Stimulated activated effector memory CD8-positive, alpha-beta T cell treated with anti-CD3 and anti-CD28 coated beads, Interleukin-12 subunit alpha, Interleukin-12 subunit beta, amount 100 ng/mL, for 72 hours (primary cell): Measurements from ENCODE around the gene AGPAT3.

Experiments
- ATAC-seq: fragments of 150-1000 bp; cut with Tn5 transposase; 2 replicates; pipeline ENCODE4 v1.10.0; 2021
- DNase-seq, 2 donors: peaks; one replicate each; pipeline ENCODE4 v3.0.0; 2021 to 2022; ENCODE audit warnings: low spot score in 2 of 2
- H3K27ac Mint-ChIP-seq: one replicate; pipeline ENCODE4 v1.8.0; 2022; ENCODE audit warnings: mild to moderate bottlenecking, mixed read lengths
- H3K36me3 Mint-ChIP-seq: one replicate; pipeline ENCODE4 v1.8.0; 2022; ENCODE audit warnings: mild to moderate bottlenecking, mixed read lengths
- H3K4me1 Mint-ChIP-seq: one replicate; pipeline ENCODE4 v1.8.0; 2022; ENCODE audit warnings: mixed read lengths
- H3K4me3 Mint-ChIP-seq: one replicate; pipeline ENCODE4 v1.8.0; 2022; ENCODE audit warnings: mild to moderate bottlenecking, mixed read lengths
- H3K9me3 Mint-ChIP-seq: one replicate; pipeline ENCODE4 v1.8.0; 2022; ENCODE audit warnings: mixed read lengths

The AGPAT3 gene

GRCh38 chr21:43912910-43913309 lies 47.9 kb downstream of the AGPAT3 start:
- no peak overlapping the region for H3K4me3 Mint-ChIP-seq
- H3K9me3 Mint-ChIP-seq = peaks cover 5% of the 10 kb centered on the region
- H3K36me3 Mint-ChIP-seq = peaks cover 24% of the 10 kb centered on the region
- peaks cover 58% of the 10 kb centered on the region for H3K4me1 Mint-ChIP-seq
- ATAC-seq (no peak), DNase-seq (no peak)
- H3K27ac Mint-ChIP-seq = no peak overlapping the region

GRCh38 chr21:43913928-43914327 lies 48.9 kb downstream of the AGPAT3 start:
- ATAC-seq (no peak), DNase-seq (no peak)
- Mint-ChIP-seq H3K27ac (no peak overlapping the region), H3K9me3 (peaks cover 5% of the 10 kb centered on the region), H3K36me3 (peaks cover 21% of the 10 kb centered on the region), H3K4me3 (no peak overlapping the region), H3K4me1 (peaks cover 60% of the 10 kb centered on the region)

DNA sequence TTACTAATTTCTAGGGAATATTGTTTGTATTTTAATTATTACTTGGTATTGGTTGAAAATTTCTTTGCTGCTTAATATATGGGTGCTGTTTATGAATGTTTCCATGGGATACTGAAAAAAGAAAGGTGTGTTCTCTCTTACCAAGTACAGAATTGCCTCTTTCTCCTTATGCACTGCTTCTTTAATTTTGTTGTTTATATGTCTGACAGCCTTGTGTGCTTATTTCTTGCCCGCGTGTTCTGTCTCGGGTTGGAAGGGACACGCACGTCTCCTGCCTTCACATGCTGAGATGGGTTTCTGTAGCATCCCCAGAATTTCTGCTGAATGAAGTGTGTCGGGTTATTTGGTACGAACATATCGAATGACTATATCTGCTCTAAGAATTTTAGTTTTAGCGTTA lies 51.1 kb downstream of the AGPAT3 start:
- Mint-ChIP-seq H3K4me1 (peaks cover 68% of the 10 kb centered on the region), H3K36me3 (peaks cover 14% of the 10 kb centered on the region), H3K27ac (no peak overlapping the region), H3K9me3 (peaks cover 5% of the 10 kb centered on the region), H3K4me3 (peak overlapping the region; percentile 78)
- DNase-seq (no peak), ATAC-seq (no peak)

GRCh38 chr21:43916691-43917514 lies 51.9 kb downstream of the AGPAT3 start:
- Mint-ChIP-seq H3K27ac (peak overlapping the region; percentile 80), H3K4me3 (peak overlapping the region; percentile 78), H3K4me1 (peaks cover 69% of the 10 kb centered on the region), H3K9me3 (peaks cover 5% of the 10 kb centered on the region), H3K36me3 (peaks cover 14% of the 10 kb centered on the region)
- DNase-seq (peak; percentile 42 to 76), ATAC-seq (peak; percentile 92)

DNA sequence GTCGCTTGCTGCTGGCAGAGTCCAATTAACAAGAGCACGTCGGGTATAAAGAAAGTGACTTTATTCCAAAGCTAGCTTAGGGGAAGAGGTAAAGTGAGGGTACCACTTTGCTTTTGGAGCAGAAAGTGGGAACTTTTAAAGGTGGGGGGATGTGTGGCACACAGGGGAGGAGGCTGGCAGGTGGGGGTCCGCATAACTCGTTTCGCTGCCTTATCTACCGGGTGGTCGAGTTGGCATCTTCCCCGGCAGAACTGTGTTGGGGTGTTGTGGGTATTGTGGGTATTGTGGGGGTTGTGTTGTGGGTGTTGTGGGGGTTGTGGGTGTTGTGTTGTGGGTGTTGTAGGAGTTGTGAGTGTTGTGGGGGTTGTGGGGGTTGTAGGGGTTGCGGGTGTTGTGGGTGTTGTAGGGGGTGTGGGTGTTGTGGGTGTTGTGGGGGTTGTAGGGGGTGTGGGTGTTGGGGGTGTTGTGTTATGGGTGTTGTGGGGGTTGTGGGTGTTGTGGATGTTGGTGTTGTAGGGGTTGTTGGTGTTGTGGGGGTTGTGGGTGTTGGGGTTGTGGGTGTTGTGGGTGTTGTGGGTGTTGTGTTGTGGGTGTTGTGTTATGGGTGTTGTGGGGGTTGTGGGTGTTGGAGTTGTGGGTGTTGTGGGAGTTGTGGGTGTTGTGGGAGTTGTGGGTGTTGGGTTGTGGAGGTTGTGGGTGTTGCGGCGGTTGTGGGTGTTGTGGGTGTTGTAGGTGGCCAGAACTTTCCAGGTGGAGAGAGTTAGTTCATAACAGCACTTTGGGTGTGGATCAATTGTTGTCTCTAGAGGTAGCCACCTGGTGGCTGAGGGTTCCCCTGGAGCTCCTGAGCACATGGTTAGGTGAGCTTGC lies 52.7 kb downstream of the AGPAT3 start:
- Mint-ChIP-seq H3K27ac (peak overlapping the region; percentile 80), H3K9me3 (no peaks in the 10 kb centered on the region), H3K4me3 (peak overlapping the region; percentile 78), H3K4me1 (peaks cover 72% of the 10 kb centered on the region), H3K36me3 (peaks cover 14% of the 10 kb centered on the region)
- ATAC-seq = no peak
- DNase-seq = peak; percentile 15 to 58

DNA sequence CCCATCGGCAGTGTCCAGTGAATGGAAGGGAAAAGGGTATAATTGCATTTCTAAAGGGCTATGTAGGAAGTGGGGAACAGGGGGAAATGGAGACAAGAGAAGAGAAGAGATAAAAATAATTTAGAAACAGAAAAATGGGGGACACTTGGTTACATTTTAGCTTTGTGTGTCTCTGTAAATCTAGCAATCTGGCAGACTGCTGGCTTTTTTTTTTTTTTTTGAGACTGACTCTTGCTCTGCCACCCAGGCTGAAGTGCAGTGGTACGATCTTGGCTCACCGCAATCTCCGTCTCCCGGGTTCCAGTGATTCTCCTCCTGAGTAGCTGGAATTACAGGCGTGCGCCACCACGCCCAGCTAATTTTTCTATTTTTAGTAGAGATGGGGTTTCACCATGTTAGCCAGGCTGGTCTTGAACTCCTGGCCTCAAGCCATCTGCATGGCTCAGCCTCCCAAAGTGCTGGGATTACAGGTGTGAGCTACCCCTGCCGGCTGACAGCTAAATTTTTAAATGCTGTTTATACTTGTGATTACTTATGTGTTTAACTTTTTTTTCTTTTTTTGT lies 53.4 kb downstream of the AGPAT3 start:
- Mint-ChIP-seq H3K27ac (peak overlapping the region; percentile 80), H3K9me3 (no peaks in the 10 kb centered on the region), H3K4me1 (peaks cover 74% of the 10 kb centered on the region), H3K4me3 (peak overlapping the region; percentile 78), H3K36me3 (peaks cover 15% of the 10 kb centered on the region)
- ATAC-seq (no peak), DNase-seq (no peak)

GRCh38 chr21:43919283-43919682 lies 54.3 kb downstream of the AGPAT3 start:
- H3K4me1 Mint-ChIP-seq = peaks cover 73% of the 10 kb centered on the region
- DNase-seq = no peak
- H3K9me3 Mint-ChIP-seq = no peaks in the 10 kb centered on the region
- H3K27ac Mint-ChIP-seq = peak overlapping the region; percentile 6
- peaks cover 19% of the 10 kb centered on the region for H3K36me3 Mint-ChIP-seq
- ATAC-seq = no peak
- H3K4me3 Mint-ChIP-seq = no peak overlapping the region

GRCh38 chr21:43919871-43920801 lies 55.1 kb downstream of the AGPAT3 start:
- peaks cover 72% of the 10 kb centered on the region for H3K4me1 Mint-ChIP-seq
- no peak overlapping the region for H3K4me3 Mint-ChIP-seq
- ATAC-seq (no peak), DNase-seq (no peak)
- no peak overlapping the region for H3K27ac Mint-ChIP-seq
- H3K9me3 Mint-ChIP-seq = no peaks in the 10 kb centered on the region
- peaks cover 27% of the 10 kb centered on the region for H3K36me3 Mint-ChIP-seq

DNA sequence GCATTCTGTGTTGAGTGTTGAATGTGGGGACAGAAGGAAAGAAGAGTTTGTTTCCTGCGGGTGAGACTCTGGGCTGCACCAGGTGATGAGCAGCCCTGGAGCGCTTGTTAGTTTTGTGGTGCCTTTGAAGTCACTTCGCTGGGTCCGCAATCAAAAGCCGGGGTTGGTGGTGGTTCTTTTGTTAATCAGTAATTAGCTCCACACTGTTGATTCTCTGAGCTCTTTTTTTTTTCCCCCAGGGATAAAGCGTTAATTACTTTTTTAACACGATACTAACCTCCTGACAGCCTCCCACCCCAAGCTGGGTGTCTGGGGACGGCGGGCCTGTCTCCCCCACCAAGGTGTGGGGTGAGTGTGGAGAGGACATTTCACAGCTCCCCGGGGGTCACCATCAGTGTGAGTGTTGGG lies 56.6 kb downstream of the AGPAT3 start:
- ATAC-seq = no peak

DNA sequence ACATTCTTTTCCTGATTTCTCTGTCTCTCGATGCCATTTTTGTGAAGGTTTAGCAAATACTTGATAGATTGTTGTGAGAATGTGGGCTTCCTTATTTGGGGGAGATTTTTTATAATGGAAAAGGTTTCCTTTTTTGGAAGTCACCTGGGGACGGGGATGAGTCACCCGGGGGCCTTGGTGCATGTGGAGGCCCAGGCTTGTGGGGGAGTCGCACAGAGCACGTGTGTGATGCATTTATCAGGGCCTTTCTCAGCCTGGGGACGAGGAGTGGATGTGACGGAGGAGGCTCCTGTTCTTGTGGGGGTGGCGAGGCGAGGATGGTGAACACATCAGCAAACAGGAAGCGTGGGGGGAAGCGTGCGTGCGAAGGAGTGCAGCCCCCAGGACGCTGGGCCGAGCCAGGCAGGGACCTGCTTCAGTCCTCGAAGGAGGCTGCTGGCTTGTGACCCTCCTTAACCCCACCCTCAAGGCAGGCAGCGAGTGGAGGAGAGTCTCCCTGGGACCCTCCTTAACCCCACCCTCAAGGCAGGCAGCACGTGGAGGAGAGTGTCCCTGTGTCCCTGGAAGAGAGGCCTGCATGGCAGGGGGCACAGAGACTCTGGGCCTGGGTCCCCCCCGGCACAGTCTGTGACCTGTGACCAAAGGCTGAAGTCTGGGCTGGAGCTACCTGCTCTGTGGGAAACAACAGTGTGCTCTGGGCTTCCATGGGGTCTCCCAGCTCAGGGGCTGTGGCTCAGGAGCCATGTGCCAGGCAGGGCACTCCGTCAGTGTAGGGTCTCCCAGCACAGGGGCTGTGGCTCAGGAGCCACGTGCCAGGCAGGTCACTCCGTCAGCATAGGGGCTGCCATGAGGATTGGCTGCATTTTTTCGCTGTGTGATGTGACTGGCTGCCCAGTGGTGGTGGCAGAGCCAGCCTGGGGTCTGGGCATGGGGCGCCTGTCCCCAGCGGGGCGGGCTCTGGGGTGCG lies 57.2 kb downstream of the AGPAT3 start:
- Mint-ChIP-seq H3K36me3 (peaks cover 44% of the 10 kb centered on the region), H3K27ac (peak overlapping the region; percentile 95), H3K4me3 (peak overlapping the region; percentile 54), H3K4me1 (peaks cover 60% of the 10 kb centered on the region), H3K9me3 (no peaks in the 10 kb centered on the region)
- DNase-seq = peak in 1 of 2 donors; percentile 56
- ATAC-seq = peak; percentile 65

More for the DNA sequence above, 56.6 kb downstream of the AGPAT3 start:
- DNase-seq = no peak
- H3K36me3 Mint-ChIP-seq = peaks cover 41% of the 10 kb centered on the region
- H3K9me3 Mint-ChIP-seq = no peaks in the 10 kb centered on the region
- peak overlapping the region; percentile 95 for H3K27ac Mint-ChIP-seq
- peaks cover 66% of the 10 kb centered on the region for H3K4me1 Mint-ChIP-seq
- H3K4me3 Mint-ChIP-seq = peak overlapping the region; percentile 54

DNA sequence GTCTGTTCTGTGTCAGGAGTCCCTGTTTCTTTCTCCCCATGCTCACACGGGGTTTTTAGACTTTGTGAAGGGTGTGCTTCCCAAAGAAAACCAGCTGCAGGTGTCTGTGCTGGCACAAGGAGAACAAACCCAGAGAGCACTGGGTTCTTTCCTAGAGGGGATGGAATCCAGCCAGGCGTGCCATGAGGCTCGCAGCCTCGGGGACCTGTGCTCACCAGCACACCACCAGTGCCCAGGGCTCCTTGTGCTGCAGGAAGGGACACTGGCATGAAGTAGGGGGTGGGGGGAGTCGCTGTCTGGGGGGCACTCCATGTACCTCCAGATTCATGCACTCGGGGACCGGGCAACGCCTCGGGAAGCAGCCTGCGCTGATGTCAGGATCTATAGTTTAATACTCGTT lies 57.9 kb downstream of the AGPAT3 start:
- Mint-ChIP-seq H3K9me3 (no peaks in the 10 kb centered on the region), H3K27ac (peak overlapping the region; percentile 95), H3K4me1 (peaks cover 54% of the 10 kb centered on the region), H3K36me3 (peaks cover 37% of the 10 kb centered on the region), H3K4me3 (no peak overlapping the region)
- no peak for DNase-seq
- ATAC-seq = no peak

- DNase-seq (no peak), ATAC-seq (no peak)
- peaks cover 49% of the 10 kb centered on the region for H3K4me1 Mint-ChIP-seq
- peak overlapping the region; percentile 95 for H3K27ac Mint-ChIP-seq
- H3K9me3 Mint-ChIP-seq = no peaks in the 10 kb centered on the region
- H3K36me3 Mint-ChIP-seq = peaks cover 33% of the 10 kb centered on the region
- H3K4me3 Mint-ChIP-seq = no peak overlapping the region
Observed at GRCh38 chr21:43923391-43923790, 58.4 kb downstream of the AGPAT3 start.

- no peak for DNase-seq
- ATAC-seq = no peak
- H3K27ac Mint-ChIP-seq = no peak overlapping the region
- H3K4me3 Mint-ChIP-seq = no peak overlapping the region
- no peaks in the 10 kb centered on the region for H3K9me3 Mint-ChIP-seq
- peaks cover 33% of the 10 kb centered on the region for H3K36me3 Mint-ChIP-seq
- peaks cover 48% of the 10 kb centered on the region for H3K4me1 Mint-ChIP-seq
Observed at GRCh38 chr21:43924421-43925095, 59.5 kb downstream of the AGPAT3 start.
